ENCODE data around the gene C1orf185. TPM values are rescaled to one million over a fixed set of nuclear protein-coding genes. Genes with fewer than 3 reads are reported as not detected.
"Not testable (repeated sequence)": the region's sequence is repeated elsewhere in the genome, so short reads cannot be mapped to it uniquely, and the experiment has no call there.

The C1orf185 gene
- total RNA-seq, 3 donors from 2014 or later = not detected

DNA sequence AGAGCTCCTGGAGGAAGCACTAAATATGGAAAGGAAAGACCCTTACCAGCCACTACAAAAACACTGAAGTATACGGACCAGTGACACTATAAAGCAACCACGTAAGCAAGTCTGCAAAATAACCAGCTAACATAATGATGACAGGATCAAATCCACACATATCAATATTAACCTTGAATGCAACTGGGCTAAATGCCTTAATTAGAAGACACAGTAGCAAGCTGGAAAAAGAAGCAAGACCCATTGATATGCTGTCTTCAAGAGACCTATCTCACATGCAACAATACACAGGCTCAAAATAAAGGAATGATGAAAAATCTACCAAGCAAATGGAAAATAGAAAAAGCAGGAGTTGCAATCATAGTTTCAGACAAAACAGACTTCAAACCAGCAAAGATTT, 31.0 kb downstream of the C1orf185 start:
- H3K4me3 ChIP-seq = no peak overlapping the region
- intact Hi-C loops (cut with DNase I, micrococcal nuclease) = no loop called here
- ATAC-seq = no peak
- no peaks in the 10 kb centered on the region for H3K4me1 ChIP-seq (ENCODE audit: low read depth)
- peaks cover 20% of the 10 kb centered on the region for H3K9me3 ChIP-seq
- TF ChIP-seq, protein P1, sequence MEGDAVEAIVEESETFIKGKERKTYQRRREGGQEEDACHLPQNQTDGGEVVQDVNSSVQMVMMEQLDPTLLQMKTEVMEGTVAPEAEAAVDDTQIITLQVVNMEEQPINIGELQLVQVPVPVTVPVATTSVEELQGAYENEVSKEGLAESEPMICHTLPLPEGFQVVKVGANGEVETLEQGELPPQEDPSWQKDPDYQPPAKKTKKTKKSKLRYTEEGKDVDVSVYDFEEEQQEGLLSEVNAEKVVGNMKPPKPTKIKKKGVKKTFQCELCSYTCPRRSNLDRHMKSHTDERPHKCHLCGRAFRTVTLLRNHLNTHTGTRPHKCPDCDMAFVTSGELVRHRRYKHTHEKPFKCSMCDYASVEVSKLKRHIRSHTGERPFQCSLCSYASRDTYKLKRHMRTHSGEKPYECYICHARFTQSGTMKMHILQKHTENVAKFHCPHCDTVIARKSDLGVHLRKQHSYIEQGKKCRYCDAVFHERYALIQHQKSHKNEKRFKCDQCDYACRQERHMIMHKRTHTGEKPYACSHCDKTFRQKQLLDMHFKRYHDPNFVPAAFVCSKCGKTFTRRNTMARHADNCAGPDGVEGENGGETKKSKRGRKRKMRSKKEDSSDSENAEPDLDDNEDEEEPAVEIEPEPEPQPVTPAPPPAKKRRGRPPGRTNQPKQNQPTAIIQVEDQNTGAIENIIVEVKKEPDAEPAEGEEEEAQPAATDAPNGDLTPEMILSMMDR (IDR thresholded peaks at IDR 0.05) = no peak
- H3K36me3 ChIP-seq (ENCODE audit: low read depth) = no peaks in the 10 kb centered on the region
- DNase-seq = no peak

DNA sequence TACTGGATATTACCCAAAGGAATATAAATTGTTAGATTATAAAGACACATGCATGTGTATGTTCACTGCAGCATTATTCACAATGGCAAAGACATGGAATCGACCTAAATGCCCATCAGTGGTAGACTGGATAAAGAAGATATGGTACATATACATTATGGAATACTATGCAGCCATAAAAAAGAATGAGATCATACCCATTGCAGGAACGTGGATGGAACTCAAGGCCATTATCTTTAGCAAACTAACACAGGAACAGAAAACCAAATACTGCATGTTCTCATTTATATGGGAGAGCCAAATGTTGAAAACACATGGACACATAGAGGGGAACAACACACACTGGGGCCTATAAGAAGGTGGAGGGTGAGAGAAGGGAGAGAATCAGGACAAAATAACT, 35.7 kb downstream of the C1orf185 start:
- intact Hi-C loops (cut with DNase I, micrococcal nuclease); DNase-seq; H3K4me3 ChIP-seq; ATAC-seq; H3K4me1 ChIP-seq (ENCODE audit: low read depth); H3K36me3 ChIP-seq (ENCODE audit: low read depth): not testable (repeated sequence)
- H3K9me3 ChIP-seq = peaks cover 12% of the 10 kb centered on the region

DNA sequence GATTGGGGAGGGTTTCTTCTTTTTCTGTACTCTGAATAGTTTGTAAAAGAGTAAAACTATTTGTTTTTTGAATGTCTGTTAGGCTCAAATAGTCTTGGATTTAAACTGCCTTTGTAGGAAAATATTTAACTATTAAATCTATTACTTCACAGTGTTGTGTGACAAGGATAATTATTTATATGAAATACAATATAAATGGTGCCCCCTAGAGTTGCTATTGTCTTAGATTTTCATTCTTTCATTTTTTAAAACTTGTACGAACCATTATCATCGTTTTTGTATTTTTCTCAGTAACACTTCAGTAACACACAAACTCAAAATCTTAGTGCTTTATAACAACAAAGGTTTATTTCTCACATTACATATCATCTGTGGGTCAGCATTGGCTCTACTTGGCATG, 37.4 kb downstream of the C1orf185 start:
- no peak overlapping the region for H3K4me3 ChIP-seq
- no peak for ATAC-seq
- TF ChIP-seq, protein P1 (IDR thresholded peaks at IDR 0.05) = no peak

DNA sequence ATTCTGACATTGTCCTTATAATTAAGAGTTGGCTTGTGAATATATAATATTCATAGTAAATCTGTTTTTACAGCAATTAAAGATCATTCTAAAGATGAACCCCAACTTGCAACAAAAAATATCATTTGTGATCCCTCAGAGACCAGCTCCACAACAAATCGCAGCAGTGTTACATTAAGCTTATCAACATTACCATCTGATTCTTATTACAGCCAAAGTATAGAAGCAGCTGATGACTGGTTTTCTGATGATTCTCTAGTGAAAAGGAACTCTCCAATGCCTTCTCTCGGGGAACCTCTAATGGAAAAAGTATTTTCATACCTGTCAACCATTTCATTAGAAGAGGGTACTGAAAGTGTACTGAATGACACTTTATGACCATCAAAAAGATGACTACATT, 45.4 kb downstream of the C1orf185 start:
- DNase-seq (no peak), ATAC-seq (no peak)
- H3K36me3 ChIP-seq (ENCODE audit: low read depth) = no peaks in the 10 kb centered on the region
- H3K4me3 ChIP-seq = no peak overlapping the region
- TF ChIP-seq, protein P1 (IDR thresholded peaks at IDR 0.05) = no peak
- H3K4me1 ChIP-seq (ENCODE audit: low read depth) = no peaks in the 10 kb centered on the region
- no peaks in the 10 kb centered on the region for H3K9me3 ChIP-seq
- intact Hi-C loops (cut with DNase I, micrococcal nuclease) = no loop called here

More for the DNA sequence above, 37.4 kb downstream of the C1orf185 start:
- intact Hi-C loops (cut with DNase I, micrococcal nuclease) = no loop called here
- H3K9me3 ChIP-seq = no peaks in the 10 kb centered on the region
- no peaks in the 10 kb centered on the region for H3K36me3 ChIP-seq (ENCODE audit: low read depth)
- no peak for DNase-seq
- H3K4me1 ChIP-seq (ENCODE audit: low read depth) = no peaks in the 10 kb centered on the region

DNA sequence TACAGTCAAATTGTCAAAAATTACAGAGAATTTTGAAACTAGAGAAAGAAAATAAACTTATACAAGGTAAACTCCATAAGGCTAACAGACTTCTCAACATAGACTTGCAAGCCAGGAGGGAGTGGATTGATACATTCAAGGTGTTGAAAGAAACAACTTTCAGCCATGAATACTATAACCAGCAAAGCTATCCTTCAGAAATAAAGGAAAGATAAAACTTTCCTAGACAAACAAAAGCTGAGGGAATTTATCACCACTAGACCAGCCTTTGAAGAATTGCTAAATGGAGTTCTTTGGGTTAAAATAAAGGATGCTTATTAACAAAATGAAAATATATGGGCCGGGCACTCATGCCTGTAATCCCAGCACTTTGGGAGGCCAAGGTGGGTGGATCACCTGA, 52.7 kb downstream of the C1orf185 start:
- DNase-seq = no peak
- no peak overlapping the region for H3K4me3 ChIP-seq
- TF ChIP-seq, protein P1 (IDR thresholded peaks at IDR 0.05) = no peak
- H3K9me3 ChIP-seq = peaks cover 19% of the 10 kb centered on the region
- H3K4me1 ChIP-seq (ENCODE audit: low read depth) = no peaks in the 10 kb centered on the region
- H3K36me3 ChIP-seq (ENCODE audit: low read depth) = no peaks in the 10 kb centered on the region
- ATAC-seq = no peak
- intact Hi-C loops (cut with DNase I, micrococcal nuclease) = no loop called here

DNA sequence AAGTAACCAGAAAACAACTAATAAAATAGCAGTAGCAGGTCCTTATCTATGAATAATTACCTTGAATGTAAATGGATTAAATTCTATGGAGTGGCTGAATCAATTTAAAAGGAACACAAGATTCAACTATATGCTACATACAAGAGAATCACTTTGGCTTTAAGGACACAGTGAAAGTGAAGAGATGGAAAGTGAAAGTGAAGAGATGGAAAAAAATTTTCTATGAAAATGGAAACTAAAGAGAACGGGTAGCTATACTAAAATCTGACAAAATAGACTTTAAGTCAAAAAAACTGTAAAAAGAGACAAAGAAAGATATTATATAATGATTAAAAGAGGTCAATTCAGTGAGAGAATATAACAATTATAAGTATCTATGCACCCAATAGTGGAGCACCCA, 54.7 kb downstream of the C1orf185 start:
- TF ChIP-seq, protein P1 (IDR thresholded peaks at IDR 0.05) = no peak
- intact Hi-C loops (cut with DNase I, micrococcal nuclease) = no loop called here
- Histone ChIP-seq H3K9me3 (peaks cover 19% of the 10 kb centered on the region), H3K4me3 (no peak overlapping the region), H3K36me3 (ENCODE audit: low read depth) (no peaks in the 10 kb centered on the region), H3K4me1 (ENCODE audit: low read depth) (no peaks in the 10 kb centered on the region)
- ATAC-seq = no peak
- DNase-seq = no peak
